Gastroesophageal sphincter (tissue), 4 donors: Measurements from ENCODE around the gene TUBB4A. TPM values are rescaled to one million over a fixed set of nuclear protein-coding genes. Genes with fewer than 3 reads are reported as not detected.

Experiments
- ATAC-seq: fragments of 150-250 bp; one replicate; pipeline ENCODE4 v1.9.1; 2016; ENCODE audit warnings: mild to moderate bottlenecking, moderate library complexity
- H3K27ac ChIP-seq, 4 donors: fragments of 200-600 bp; sonication (generic) in 3 of 4; 1 replicate in 3 of 4; 2 replicates in 1 of 4; pipeline ENCODE4 v1.5.1; 2016 to 2019
- H3K27me3 ChIP-seq: fragments of 200-600 bp; sonication (generic); one replicate; pipeline ENCODE4 v1.5.1; 2019
- H3K36me3 ChIP-seq, 2 donors: fragments of 200-600 bp; sonication (generic); one replicate each; pipeline ENCODE4 v1.5.1; 2019; ENCODE audit warnings: control low read depth in 1 of 2
- H3K4me1 ChIP-seq, 3 donors: fragments of 200-600 bp; sonication (generic); 1 replicate in 2 of 3; 2 replicates in 1 of 3; pipeline ENCODE4 v1.5.1; 2016 to 2019; ENCODE audit warnings: control low read depth in 2 of 3
- H3K4me3 ChIP-seq, 2 donors: fragments of 200-600 bp; sonication (generic); one replicate each; pipeline ENCODE4 v1.5.1; 2019; ENCODE audit warnings: mild to moderate bottlenecking in 1 of 2, moderate library complexity in 1 of 2
- H3K9me3 ChIP-seq, 3 donors: fragments of 200-600 bp; sonication (generic); one replicate each; pipeline ENCODE4 v1.5.1; 2017 to 2019; ENCODE audit warnings: control low read depth in 2 of 3
- CTCF ChIP-seq, 4 experiments: fragments of 200-600 bp in 2 of 4; fragments of 450-650 bp in 2 of 4; sonication (generic) in 1 of 4; IDR thresholded peaks; one replicate each; pipeline ENCODE4 v1.5.1; 2017 to 2019; ENCODE audit warnings: antibody characterized with exemption in 4 of 4, mild to moderate bottlenecking in 2 of 4, moderate library complexity in 2 of 4
- EP300 ChIP-seq: sonication (generic); formaldehyde crosslinking; IDR thresholded peaks from one replicate; pipeline ENCODE4 v1.6.1; 2017; ENCODE audit warnings: antibody characterized with exemption, mild to moderate bottlenecking
- POLR2A ChIP-seq, 2 donors: fragments of 450-650 bp; IDR thresholded peaks; one replicate each; pipeline ENCODE4 v1.6.1; 2017; ENCODE audit warnings: antibody characterized with exemption in 2 of 2, mild to moderate bottlenecking in 2 of 2, moderate library complexity in 1 of 2
- POLR2AphosphoS5 ChIP-seq: sonication (generic); formaldehyde crosslinking; IDR thresholded peaks from one replicate; pipeline ENCODE4 v1.6.1; 2017; ENCODE audit warnings: antibody characterized with exemption
- WGBS, 2 donors: methylation state at CpG; one replicate each; pipeline ENCODE4 v1.1.5; 2018; ENCODE audit warnings: low coverage in 1 of 2; 5-methylcytosine and 5-hydroxymethylcytosine counted together
- total RNA-seq, 4 donors: library from RNA; depleted of rRNA; stranded (reverse); fragments of >200 nt; gene quantifications; one replicate each; pipeline ENCODE4 v1.1.0, GENCODE V29; 2016

TUBB4A gene
- total RNA-seq, 4 donors from 2014 or later: 1.2 to 3.2 (median 2.2) TPM

GRCh38 chr19:6453951-6454565 is 48.1 kb downstream of the TUBB4A start:
- H3K27ac ChIP-seq: no peak overlapping the region
- 100% methylated on average over 1 to 5 of the region's 11 CpGs for WGBS, 2 donors
- no peaks in the 10 kb centered on the region for H3K27me3 ChIP-seq
- H3K9me3 ChIP-seq: peaks cover 0 to 22% (median 0%) of the 10 kb centered on the region in 3 donors
- ATAC-seq: no peak
- H3K36me3 ChIP-seq: peaks cover 0 to 84% of the 10 kb centered on the region in 2 donors
- H3K4me3 ChIP-seq: no peak overlapping the region
- peaks cover 0 to 16% (median 6%) of the 10 kb centered on the region in 3 donors for H3K4me1 ChIP-seq
- no peak for TF ChIP-seq POLR2A (IDR thresholded peaks at IDR 0.05)
- no peak for TF ChIP-seq CTCF (IDR thresholded peaks at IDR 0.05)
- no peak for TF ChIP-seq EP300
- no peak for TF ChIP-seq POLR2AphosphoS5

GRCh38 chr19:6452899-6453298 is 49.2 kb downstream of the TUBB4A start:
- peaks cover 0 to 95% of the 10 kb centered on the region in 2 donors for H3K36me3 ChIP-seq
- ATAC-seq: no peak

GRCh38 chr19:6452223-6452614 is 49.9 kb downstream of the TUBB4A start:
- 85 to 100% methylated on average over 1 to 2 of the region's 19 CpGs for WGBS, 2 donors
- H3K4me3 ChIP-seq: no peak overlapping the region
- peaks cover 0 to 22% (median 0%) of the 10 kb centered on the region in 3 donors for H3K9me3 ChIP-seq
- TF ChIP-seq POLR2AphosphoS5 (no peak), EP300 (no peak), POLR2A (IDR thresholded peaks at IDR 0.05) (no peak), CTCF (IDR thresholded peaks at IDR 0.05) (no peak)
- no peaks in the 10 kb centered on the region for H3K27me3 ChIP-seq
- H3K4me1 ChIP-seq: no peaks in the 10 kb centered on the region
- H3K27ac ChIP-seq: no peak overlapping the region
- H3K36me3 ChIP-seq: peaks cover 0 to 99% of the 10 kb centered on the region in 2 donors
- no peak for ATAC-seq

More at GRCh38 chr19:6452899-6453298, 49.2 kb downstream of the TUBB4A start:
- 93 to 94% methylated on average over 2 of the region's 2 CpGs for whole genome bisulfite sequencing, 2 donors
- TF ChIP-seq CTCF (IDR thresholded peaks at IDR 0.05): no peak
- no peak for TF ChIP-seq POLR2A (IDR thresholded peaks at IDR 0.05)
- no peak for TF ChIP-seq EP300
- no peak for TF ChIP-seq POLR2AphosphoS5
- no peak overlapping the region for H3K27ac ChIP-seq
- peaks cover 0 to 22% (median 0%) of the 10 kb centered on the region in 3 donors for H3K9me3 ChIP-seq
- H3K27me3 ChIP-seq: no peaks in the 10 kb centered on the region
- no peak overlapping the region for H3K4me3 ChIP-seq
- H3K4me1 ChIP-seq: peaks cover 0 to 4% (median 0%) of the 10 kb centered on the region in 3 donors

GRCh38 chr19:6451583-6452222 is 50.4 kb downstream of the TUBB4A start:
- Histone ChIP-seq H3K4me1 (no peaks in the 10 kb centered on the region), H3K9me3 (peaks cover 0 to 24% (median 0%) of the 10 kb centered on the region in 3 donors), H3K4me3 (no peak overlapping the region), H3K27ac (no peak overlapping the region), H3K36me3 (peaks cover 0 to 99% of the 10 kb centered on the region in 2 donors), H3K27me3 (no peaks in the 10 kb centered on the region)
- no peak for ATAC-seq
- TF ChIP-seq POLR2AphosphoS5 (no peak), POLR2A (IDR thresholded peaks at IDR 0.05) (no peak), CTCF (IDR thresholded peaks at IDR 0.05) (no peak), EP300 (no peak)
- 85 to 100% methylated on average over 2 to 4 of the region's 7 CpGs for WGBS, 2 donors

GRCh38 chr19:6450166-6450565 is 51.9 kb downstream of the TUBB4A start:
- Histone ChIP-seq H3K36me3 (peaks cover 0 to 99% of the 10 kb centered on the region in 2 donors), H3K9me3 (peaks cover 0 to 40% (median 0%) of the 10 kb centered on the region in 3 donors), H3K27me3 (no peaks in the 10 kb centered on the region), H3K4me3 (no peak overlapping the region), H3K4me1 (no peaks in the 10 kb centered on the region), H3K27ac (no peak overlapping the region)
- WGBS, 2 donors: 90% methylated on average over 2 to 4 of the region's 5 CpGs
- no peak for TF ChIP-seq EP300
- no peak for TF ChIP-seq CTCF (IDR thresholded peaks at IDR 0.05)
- TF ChIP-seq POLR2AphosphoS5: no peak
- no peak for TF ChIP-seq POLR2A (IDR thresholded peaks at IDR 0.05)
- no peak for ATAC-seq
